Fibroblast of mammary gland (primary cell): Measurements from ENCODE around the gene SNTN.

Experiments
- DNase-seq: peaks from one replicate; pipeline ENCODE4 v3.0.0-alpha.2; 2010; ENCODE audit warnings: low read depth
- H3K4me3 ChIP-seq: 2 replicates; pipeline ENCODE4 v1.5.1; 2011; ENCODE audit warnings: low read depth, mild to moderate bottlenecking, low read length, moderate library complexity; ENCODE audit not compliant: control insufficient read depth
- CTCF ChIP-seq: conservative IDR thresholded peaks from 2 replicates; pipeline ENCODE4 v1.5.1; 2011; ENCODE audit warnings: low read depth, low read length, inconsistent platforms; ENCODE audit not compliant: control insufficient read depth, insufficient read depth

The SNTN gene

GRCh38 chr3:63670544-63670943 is 18.1 kb downstream of the SNTN start:
- no peak for DNase-seq
- no peak overlapping the region for H3K4me3 ChIP-seq
- TF ChIP-seq CTCF = no peak

- no peak for TF ChIP-seq CTCF
- H3K4me3 ChIP-seq = no peak overlapping the region
- DNase-seq = no peak
These were observed 20.6 kb downstream of the SNTN start for GRCh38 chr3:63673111-63673510.

- H3K4me3 ChIP-seq = no peak overlapping the region
- no peak for DNase-seq
- TF ChIP-seq CTCF = no peak
These were observed 22.1 kb downstream of the SNTN start for GRCh38 chr3:63674586-63674985.

GRCh38 chr3:63679186-63679585 is 26.7 kb downstream of the SNTN start:
- H3K4me3 ChIP-seq = no peak overlapping the region
- no peak for DNase-seq
- no peak for TF ChIP-seq CTCF

GRCh38 chr3:63684081-63684480 is 31.6 kb downstream of the SNTN start:
- H3K4me3 ChIP-seq = no peak overlapping the region
- no peak for TF ChIP-seq CTCF
- no peak for DNase-seq

GRCh38 chr3:63685340-63685739 is 32.9 kb downstream of the SNTN start:
- no peak for TF ChIP-seq CTCF
- DNase-seq = no peak
- no peak overlapping the region for H3K4me3 ChIP-seq
